Parathyroid adenoma (tissue), 2 donors: ENCODE data around the gene KCNK15.
A peak's percentile ranks its signal among the peaks of the same experiment; 100 is the strongest.

Experiments used
- H2AFZ ChIP-seq: fragments of 300-600 bp; sonication (generic); one replicate; pipeline ENCODE4 v1.7.0; 2017; ENCODE audit warnings: antibody characterized with exemption, mild to moderate bottlenecking
- H3K27ac ChIP-seq: fragments of 300-600 bp; sonication (generic); one replicate; pipeline ENCODE4 v1.7.0; 2017
- H3K27me3 ChIP-seq: fragments of 300-600 bp; sonication (generic); one replicate; pipeline ENCODE4 v1.7.0; 2017; ENCODE audit warnings: low read length; ENCODE audit not compliant: control insufficient read depth, insufficient read depth
- H3K36me3 ChIP-seq: fragments of 300-600 bp; sonication (generic); one replicate; pipeline ENCODE4 v1.7.0; 2017; ENCODE audit warnings: low read length; ENCODE audit not compliant: control insufficient read depth, insufficient read depth
- H3K4me1 ChIP-seq: fragments of 300-600 bp; sonication (generic); one replicate; pipeline ENCODE4 v1.7.0; 2017; ENCODE audit warnings: control low read depth
- H3K4me2 ChIP-seq: fragments of 300-600 bp; sonication (generic); one replicate; pipeline ENCODE4 v1.7.0; 2017; ENCODE audit warnings: low read length
- H3K4me3 ChIP-seq: fragments of 300-600 bp; sonication (generic); one replicate; pipeline ENCODE4 v1.7.0; 2017; ENCODE audit warnings: low read depth, low read length
- H3K79me2 ChIP-seq: fragments of 300-600 bp; sonication (generic); one replicate; pipeline ENCODE4 v1.7.0; 2017; ENCODE audit warnings: control low read depth
- H3K9ac ChIP-seq: fragments of 300-600 bp; sonication (generic); one replicate; pipeline ENCODE4 v1.7.0; 2017; ENCODE audit warnings: mild to moderate bottlenecking
- H3K9me3 ChIP-seq: fragments of 300-600 bp; sonication (generic); one replicate; pipeline ENCODE4 v1.7.0; 2017; ENCODE audit warnings: low read length; ENCODE audit not compliant: control insufficient read depth
- TF ChIP-seq, protein P1 (sequence below): fragments of 300-600 bp; sonication (generic); IDR thresholded peaks from one replicate; pipeline ENCODE4 v1.7.0; 2017; ENCODE audit warnings: antibody characterized with exemption, mild to moderate bottlenecking
- donor health status: primary hyperparathyroidism.

Gene KCNK15

DNA sequence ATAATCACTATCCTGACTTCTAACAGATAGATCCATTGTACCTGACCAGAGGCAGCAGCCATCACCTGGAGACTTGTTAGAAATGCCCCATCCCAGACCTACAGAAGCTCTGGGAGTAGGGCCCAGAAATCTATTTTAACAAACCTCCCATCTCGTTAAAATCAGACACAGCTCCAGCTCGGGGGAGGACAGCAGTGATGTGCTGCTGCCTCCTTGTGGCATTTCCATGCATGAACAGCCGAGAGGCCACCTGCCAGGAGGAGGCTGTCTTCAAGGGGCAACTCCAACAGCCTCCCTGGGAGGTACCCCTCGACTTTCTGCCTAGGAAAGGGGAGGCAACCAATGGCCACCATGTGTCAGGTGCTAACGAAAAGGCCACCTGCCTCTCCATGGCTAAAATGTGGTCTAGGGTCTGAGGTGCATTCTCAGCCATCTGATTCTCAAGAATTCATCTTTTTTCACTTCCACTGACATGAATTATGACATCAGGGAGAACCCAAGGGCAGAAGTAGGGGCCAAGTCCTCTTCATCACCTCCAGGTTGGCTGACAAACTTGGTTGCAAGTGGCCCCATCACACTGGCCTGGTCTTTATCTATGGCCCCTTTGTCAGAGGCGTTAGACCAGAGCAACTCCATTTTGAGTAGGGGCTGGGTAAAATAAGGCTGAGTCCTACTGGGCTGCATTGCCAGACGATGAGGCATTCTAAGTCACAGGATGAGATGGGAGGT lies 12.2 kb upstream of the KCNK15 start:
- Histone ChIP-seq H3K79me2 (no peaks in the 10 kb centered on the region), H2AFZ (no peak overlapping the region), H3K36me3 (no peaks in the 10 kb centered on the region), H3K9me3 (no peaks in the 10 kb centered on the region), H3K9ac (no peak overlapping the region), H3K27ac (no peak overlapping the region), H3K4me1 (no peaks in the 10 kb centered on the region), H3K27me3 (no peaks in the 10 kb centered on the region), H3K4me2 (no peak overlapping the region), H3K4me3 (no peak overlapping the region)
- TF ChIP-seq, protein P1, sequence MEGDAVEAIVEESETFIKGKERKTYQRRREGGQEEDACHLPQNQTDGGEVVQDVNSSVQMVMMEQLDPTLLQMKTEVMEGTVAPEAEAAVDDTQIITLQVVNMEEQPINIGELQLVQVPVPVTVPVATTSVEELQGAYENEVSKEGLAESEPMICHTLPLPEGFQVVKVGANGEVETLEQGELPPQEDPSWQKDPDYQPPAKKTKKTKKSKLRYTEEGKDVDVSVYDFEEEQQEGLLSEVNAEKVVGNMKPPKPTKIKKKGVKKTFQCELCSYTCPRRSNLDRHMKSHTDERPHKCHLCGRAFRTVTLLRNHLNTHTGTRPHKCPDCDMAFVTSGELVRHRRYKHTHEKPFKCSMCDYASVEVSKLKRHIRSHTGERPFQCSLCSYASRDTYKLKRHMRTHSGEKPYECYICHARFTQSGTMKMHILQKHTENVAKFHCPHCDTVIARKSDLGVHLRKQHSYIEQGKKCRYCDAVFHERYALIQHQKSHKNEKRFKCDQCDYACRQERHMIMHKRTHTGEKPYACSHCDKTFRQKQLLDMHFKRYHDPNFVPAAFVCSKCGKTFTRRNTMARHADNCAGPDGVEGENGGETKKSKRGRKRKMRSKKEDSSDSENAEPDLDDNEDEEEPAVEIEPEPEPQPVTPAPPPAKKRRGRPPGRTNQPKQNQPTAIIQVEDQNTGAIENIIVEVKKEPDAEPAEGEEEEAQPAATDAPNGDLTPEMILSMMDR: peak; percentile 90

DNA sequence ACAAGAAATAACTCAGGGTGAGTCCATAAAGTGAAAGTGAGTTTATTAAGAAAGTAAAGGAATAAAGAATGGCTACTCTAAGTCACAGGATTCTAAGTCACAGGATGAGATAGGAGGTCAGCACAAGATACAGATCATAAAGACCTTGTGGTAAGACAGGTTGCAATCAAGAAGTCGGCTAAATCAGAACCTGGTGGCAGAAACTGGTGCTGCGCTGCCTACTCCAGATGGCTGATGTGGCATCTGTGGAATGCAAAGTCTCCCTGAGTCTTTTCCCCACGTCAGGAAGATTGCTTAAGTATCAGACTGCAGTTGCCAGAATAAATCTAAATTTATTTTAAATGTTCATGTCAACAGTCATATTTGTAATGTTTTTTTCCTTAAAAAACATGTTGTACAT lies 10.7 kb upstream of the KCNK15 start:
- H3K4me1 ChIP-seq: no peaks in the 10 kb centered on the region

DNA sequence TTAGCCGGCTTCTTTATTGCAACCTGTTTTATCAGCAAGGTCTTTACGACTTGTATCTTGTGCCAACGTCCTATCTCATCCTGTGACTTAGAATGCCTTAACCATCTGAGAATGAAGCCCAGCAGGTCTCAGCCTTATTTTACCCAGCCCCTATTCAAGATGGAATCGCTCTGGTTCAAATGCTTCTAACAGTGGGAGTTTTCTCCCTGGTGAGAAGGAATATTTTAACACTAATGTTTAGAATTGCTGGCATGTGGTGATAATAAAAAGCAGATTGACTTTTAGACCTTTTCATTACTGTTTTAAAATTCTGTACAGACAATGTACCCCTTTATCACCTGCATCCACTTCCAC lies 9.9 kb upstream of the KCNK15 start:
- no peaks in the 10 kb centered on the region for H3K9me3 ChIP-seq
- no peak overlapping the region for H3K4me2 ChIP-seq
- H3K36me3 ChIP-seq: no peaks in the 10 kb centered on the region
- H3K79me2 ChIP-seq: no peaks in the 10 kb centered on the region
- TF ChIP-seq, protein P1: no peak
- no peak overlapping the region for H3K27ac ChIP-seq
- H3K4me3 ChIP-seq: no peak overlapping the region
- no peak overlapping the region for H2AFZ ChIP-seq
- H3K27me3 ChIP-seq: no peaks in the 10 kb centered on the region
- H3K9ac ChIP-seq: no peak overlapping the region
- H3K4me1 ChIP-seq: no peaks in the 10 kb centered on the region

More for the DNA sequence above, 10.7 kb upstream of the KCNK15 start:
- H3K36me3 ChIP-seq: no peaks in the 10 kb centered on the region
- no peak overlapping the region for H3K9ac ChIP-seq
- H3K79me2 ChIP-seq: no peaks in the 10 kb centered on the region
- no peak overlapping the region for H3K4me2 ChIP-seq
- no peak overlapping the region for H2AFZ ChIP-seq
- TF ChIP-seq, protein P1: no peak
- no peaks in the 10 kb centered on the region for H3K27me3 ChIP-seq
- H3K4me3 ChIP-seq: no peak overlapping the region
- no peak overlapping the region for H3K27ac ChIP-seq
- H3K9me3 ChIP-seq: no peaks in the 10 kb centered on the region

DNA sequence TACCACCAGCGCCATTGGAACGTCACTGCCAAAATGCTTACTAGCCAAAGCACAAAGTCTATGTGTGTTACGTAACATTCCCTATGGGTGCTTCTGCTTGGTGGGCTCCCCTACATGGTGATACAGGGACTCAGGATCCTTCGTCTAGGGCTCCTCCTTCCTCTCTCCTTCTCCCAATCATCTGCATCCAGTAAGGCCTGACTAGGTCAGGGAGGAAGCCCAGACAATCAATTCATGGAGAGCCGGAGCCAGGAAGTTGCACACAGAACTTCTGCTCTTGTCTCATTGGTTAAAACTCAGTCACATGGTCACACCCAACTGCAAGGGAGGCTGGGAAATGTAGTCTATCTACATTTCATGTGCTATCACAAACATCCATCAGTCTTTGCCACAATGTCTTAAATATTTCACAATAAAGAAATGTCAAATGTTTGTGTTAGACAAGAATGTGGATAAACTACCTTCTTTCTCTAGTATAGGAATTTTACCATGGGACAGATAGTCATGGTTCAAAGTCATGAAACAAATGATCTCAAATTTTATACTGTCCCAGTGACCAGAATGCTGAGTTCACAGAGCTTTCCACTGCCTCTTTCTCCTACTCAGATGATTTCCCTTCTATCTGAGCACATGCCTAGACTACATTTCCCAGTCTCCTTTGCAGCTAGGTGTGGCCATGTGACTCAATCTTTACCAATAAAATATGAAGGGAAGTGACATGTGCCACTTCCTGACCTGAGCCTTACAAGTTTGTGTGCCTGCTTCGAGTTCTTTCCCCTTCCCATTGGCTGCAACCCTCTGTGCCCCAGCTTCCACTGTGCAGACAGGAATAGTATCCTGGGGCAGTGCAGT lies 9.3 kb upstream of the KCNK15 start:
- H3K4me3 ChIP-seq: no peak overlapping the region
- TF ChIP-seq, protein P1: no peak
- H3K4me1 ChIP-seq: no peaks in the 10 kb centered on the region
- no peaks in the 10 kb centered on the region for H3K36me3 ChIP-seq
- H3K9ac ChIP-seq: no peak overlapping the region
- H3K4me2 ChIP-seq: no peak overlapping the region
- no peaks in the 10 kb centered on the region for H3K79me2 ChIP-seq
- H3K27me3 ChIP-seq: no peaks in the 10 kb centered on the region
- no peak overlapping the region for H2AFZ ChIP-seq
- no peak overlapping the region for H3K27ac ChIP-seq
- H3K9me3 ChIP-seq: no peaks in the 10 kb centered on the region
